Gastrocnemius medialis (tissue), 4 donors: Measurements from ENCODE around the gene EXOC6. TPM values are rescaled to one million over a fixed set of nuclear protein-coding genes. Genes with fewer than 3 reads are reported as not detected.

ENCODE experiments used
- ATAC-seq, 2 donors: fragments of 150-250 bp; one replicate each; pipeline ENCODE4 v1.9.1; 2016
- DNase-seq, 2 donors: peaks; one replicate each; pipeline ENCODE4 v3.0.0-alpha.2; 2019
- H3K27ac ChIP-seq, 4 donors: fragments of 200-600 bp; sonication (generic); 1 replicate in 1 of 4; 2 replicates in 3 of 4; pipeline ENCODE4 v1.5.1; 2016 to 2018; ENCODE audit warnings: mild to moderate bottlenecking in 2 of 4, moderate library complexity in 1 of 4
- H3K27me3 ChIP-seq, 3 donors: fragments of 200-600 bp; sonication (generic) in 2 of 3; 1 replicate in 1 of 3; 2 replicates in 2 of 3; pipeline versions ENCODE4 v1.5.1 to v1.6.0; 2016 to 2019; ENCODE audit warnings: mild to moderate bottlenecking in 1 of 3, moderate library complexity in 1 of 3
- H3K36me3 ChIP-seq, 2 donors: fragments of 200-600 bp; sonication (generic) in 1 of 2; one replicate each; pipeline ENCODE4 v1.5.1; 2017 to 2018
- H3K4me1 ChIP-seq, 2 donors: fragments of 200-600 bp; sonication (generic) in 1 of 2; one replicate each; pipeline ENCODE4 v1.5.1; 2016 to 2017; ENCODE audit warnings: mild to moderate bottlenecking in 2 of 2
- H3K4me3 ChIP-seq, 4 donors: fragments of 200-600 bp; sonication (generic) in 3 of 4; 1 replicate in 1 of 4; 2 replicates in 3 of 4; pipeline ENCODE4 v1.5.1; 2016 to 2019; ENCODE audit warnings: mild to moderate bottlenecking in 2 of 4
- H3K9me3 ChIP-seq, 3 donors: fragments of 200-600 bp; sonication (generic) in 2 of 3; 1 replicate in 1 of 3; 2 replicates in 2 of 3; pipeline ENCODE4 v1.5.1; 2016 to 2019
- POLR2A ChIP-seq, 2 donors: fragments of 450-650 bp; IDR thresholded peaks; one replicate each; pipeline ENCODE4 v1.6.1; 2017; ENCODE audit warnings: antibody characterized with exemption in 2 of 2, mild to moderate bottlenecking in 2 of 2, moderate library complexity in 2 of 2
- in situ Hi-C, 4 donors: fragments of 200-750 bp; cut with MboI; loops; one replicate each; pipeline versions ENCODE4 v1.15.0 to v1.8.0; 2017; ENCODE audit warnings: low sequenced_read_pairs in 4 of 4
- intact Hi-C: fragments of 100-400 bp; cut with DNase I; formaldehyde crosslinking; loops from one replicate; pipeline ENCODE4 v1.15.1; 2023; ENCODE audit warnings: low total_unique reads
- total RNA-seq, 4 donors: library from RNA; depleted of rRNA; stranded (reverse); fragments of >200 nt; gene quantifications; one replicate each; pipeline versions ENCODE4 v1.1.0 to v1.2.3, GENCODE V29; 2016
- TF ChIP-seq, protein P1 (sequence below), 5 experiments: fragments of 450-650 bp in 3 of 5; fragments of 200-600 bp in 2 of 5; sonication (generic) in 2 of 5; IDR thresholded peaks in 4 of 5; conservative IDR thresholded peaks in 1 of 5; 1 replicate in 4 of 5; 2 replicates in 1 of 5; pipeline ENCODE4 v1.5.1; 2016 to 2019; ENCODE audit warnings: antibody characterized with exemption in 5 of 5, mild to moderate bottlenecking in 3 of 5, moderate library complexity in 3 of 5

EXOC6 gene
- total RNA-seq, 4 donors from 2014 or later = 11.8 to 16.8 (median 14.6) TPM

DNA sequence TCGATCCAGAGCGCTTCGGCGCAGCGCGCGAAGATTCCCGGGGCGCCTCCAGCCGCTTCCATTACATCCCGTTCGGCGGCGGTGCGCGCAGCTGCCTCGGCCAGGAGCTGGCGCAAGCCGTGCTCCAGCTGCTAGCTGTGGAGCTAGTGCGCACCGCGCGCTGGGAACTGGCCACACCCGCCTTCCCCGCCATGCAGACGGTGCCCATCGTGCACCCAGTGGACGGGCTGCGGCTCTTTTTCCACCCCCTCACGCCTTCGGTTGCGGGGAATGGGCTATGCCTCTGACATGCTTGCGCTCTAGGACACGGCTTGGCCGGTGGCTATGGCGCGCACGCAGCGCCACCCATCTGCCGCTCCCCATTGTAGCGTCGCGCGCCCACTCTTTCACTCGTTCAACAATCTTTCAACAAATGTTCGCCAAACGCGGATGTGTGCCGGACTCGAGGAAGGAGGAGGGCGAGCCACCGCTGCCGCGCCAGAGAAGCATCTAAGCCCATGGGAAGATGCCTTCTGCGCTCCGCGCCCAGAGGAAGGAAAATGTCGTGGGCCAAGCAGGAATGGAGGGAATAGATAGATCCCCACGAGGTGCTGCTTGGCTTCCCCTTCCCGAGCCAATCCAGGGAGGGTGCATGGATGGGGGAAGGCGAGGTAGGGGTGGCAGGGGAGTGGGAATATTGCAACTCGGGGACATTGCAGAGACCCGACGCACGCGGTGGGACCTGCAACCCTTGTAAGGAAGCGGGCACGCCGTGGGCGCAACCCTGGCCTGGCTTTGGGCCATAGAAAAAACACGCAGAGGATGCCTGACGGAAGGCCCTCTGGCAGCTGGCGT is 220.3 kb downstream of the EXOC6 start:
- no peak for TF ChIP-seq POLR2A (IDR thresholded peaks at IDR 0.05)
- TF ChIP-seq, protein P1, sequence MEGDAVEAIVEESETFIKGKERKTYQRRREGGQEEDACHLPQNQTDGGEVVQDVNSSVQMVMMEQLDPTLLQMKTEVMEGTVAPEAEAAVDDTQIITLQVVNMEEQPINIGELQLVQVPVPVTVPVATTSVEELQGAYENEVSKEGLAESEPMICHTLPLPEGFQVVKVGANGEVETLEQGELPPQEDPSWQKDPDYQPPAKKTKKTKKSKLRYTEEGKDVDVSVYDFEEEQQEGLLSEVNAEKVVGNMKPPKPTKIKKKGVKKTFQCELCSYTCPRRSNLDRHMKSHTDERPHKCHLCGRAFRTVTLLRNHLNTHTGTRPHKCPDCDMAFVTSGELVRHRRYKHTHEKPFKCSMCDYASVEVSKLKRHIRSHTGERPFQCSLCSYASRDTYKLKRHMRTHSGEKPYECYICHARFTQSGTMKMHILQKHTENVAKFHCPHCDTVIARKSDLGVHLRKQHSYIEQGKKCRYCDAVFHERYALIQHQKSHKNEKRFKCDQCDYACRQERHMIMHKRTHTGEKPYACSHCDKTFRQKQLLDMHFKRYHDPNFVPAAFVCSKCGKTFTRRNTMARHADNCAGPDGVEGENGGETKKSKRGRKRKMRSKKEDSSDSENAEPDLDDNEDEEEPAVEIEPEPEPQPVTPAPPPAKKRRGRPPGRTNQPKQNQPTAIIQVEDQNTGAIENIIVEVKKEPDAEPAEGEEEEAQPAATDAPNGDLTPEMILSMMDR (IDR thresholded peaks at IDR 0.05 in 4 of 5, conservative IDR thresholded peaks at IDR 0.05 in 1 of 5) = no peak
- ATAC-seq (no peak), DNase-seq (no peak)
- Histone ChIP-seq H3K36me3 (no peaks in the 10 kb centered on the region), H3K4me1 (peaks cover 10 to 24% of the 10 kb centered on the region in 2 donors), H3K9me3 (no peaks in the 10 kb centered on the region), H3K4me3 (peak overlapping the region in 1 of 4 donors; percentile 21), H3K27ac (no peak overlapping the region), H3K27me3 (peaks cover 52 to 62% (median 55%) of the 10 kb centered on the region in 3 donors)
- intact Hi-C loops (no loop called here), in situ Hi-C loops (no loop called here)

DNA sequence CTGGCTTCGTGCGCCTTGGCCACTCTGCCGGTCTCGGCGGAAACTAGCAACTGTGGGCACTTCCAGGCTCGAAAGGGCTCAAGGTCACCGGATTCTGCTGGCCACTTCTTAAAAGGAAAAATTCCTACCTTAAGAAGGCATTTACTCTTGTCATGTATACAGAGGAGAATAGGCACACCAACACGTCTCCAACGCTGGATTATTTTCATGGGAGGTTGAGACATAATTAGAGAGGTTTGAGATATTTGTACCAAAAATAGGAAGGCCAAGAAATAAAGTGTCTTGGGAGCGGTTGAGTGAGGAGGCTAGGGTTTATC is 220.9 kb downstream of the EXOC6 start:
- no peak overlapping the region for H3K27ac ChIP-seq
- no peaks in the 10 kb centered on the region for H3K36me3 ChIP-seq
- peaks cover 58 to 68% (median 58%) of the 10 kb centered on the region in 3 donors for H3K27me3 ChIP-seq
- no peak overlapping the region for H3K4me3 ChIP-seq
- ATAC-seq (no peak), DNase-seq (no peak)
- TF ChIP-seq, protein P1 (IDR thresholded peaks at IDR 0.05 in 4 of 5, conservative IDR thresholded peaks at IDR 0.05 in 1 of 5) = no peak
- no peak for TF ChIP-seq POLR2A (IDR thresholded peaks at IDR 0.05)
- no peaks in the 10 kb centered on the region for H3K9me3 ChIP-seq
- intact Hi-C loops (no loop called here), in situ Hi-C loops (no loop called here)
- H3K4me1 ChIP-seq = peaks cover 12 to 29% of the 10 kb centered on the region in 2 donors

DNA sequence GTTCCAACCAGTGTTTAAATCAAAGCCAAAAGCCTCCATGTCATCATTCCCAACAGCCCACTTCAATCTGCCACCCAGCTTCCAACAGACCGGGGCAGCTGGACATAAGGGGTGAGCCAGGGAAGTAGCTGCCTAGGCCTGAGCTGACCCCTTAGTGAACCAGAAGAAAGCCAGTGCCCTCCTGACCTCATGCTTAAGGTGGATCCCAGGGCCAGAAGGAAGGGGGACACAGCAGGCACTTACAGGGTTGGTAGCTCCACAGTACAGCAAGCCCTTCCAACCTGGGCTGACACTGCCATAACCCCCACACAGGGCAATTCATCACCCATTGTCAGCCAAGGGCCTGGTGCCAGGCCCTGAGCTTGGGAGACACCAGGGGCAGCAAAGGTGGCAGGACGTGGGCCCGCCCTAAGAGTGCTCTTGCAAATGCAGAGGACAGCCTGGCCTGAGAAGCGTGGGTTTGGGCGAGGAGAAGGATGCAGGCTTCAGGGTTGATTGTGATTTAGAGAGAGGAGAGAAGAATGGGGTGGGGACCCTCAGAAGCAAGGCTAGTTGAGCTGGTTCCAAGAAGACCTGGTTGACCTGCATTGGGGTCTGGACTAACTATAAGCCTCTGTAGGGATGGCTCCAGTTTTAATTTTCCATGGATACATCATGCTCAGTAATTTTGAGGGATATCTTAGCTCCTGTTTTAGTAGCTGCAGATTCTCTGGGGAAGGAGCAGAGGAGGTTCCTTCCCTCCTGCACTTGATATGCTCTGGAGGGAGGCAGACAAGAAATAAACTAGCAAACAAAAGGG is 222.3 kb downstream of the EXOC6 start:
- no peaks in the 10 kb centered on the region for H3K36me3 ChIP-seq
- no peak for ATAC-seq
- H3K9me3 ChIP-seq = no peaks in the 10 kb centered on the region
- no peak overlapping the region for H3K27ac ChIP-seq
- H3K4me1 ChIP-seq = peaks cover 12 to 34% of the 10 kb centered on the region in 2 donors
- peaks cover 62 to 75% (median 63%) of the 10 kb centered on the region in 3 donors for H3K27me3 ChIP-seq
- in situ Hi-C loops (no loop called here), intact Hi-C loops (loop anchor here (10.0 kb wide), 1 partner anchor 284 kb away; no protein-coding TSS in a partner anchor)
- no peak for DNase-seq
- TF ChIP-seq, protein P1 (IDR thresholded peaks at IDR 0.05 in 4 of 5, conservative IDR thresholded peaks at IDR 0.05 in 1 of 5) = no peak
- no peak for TF ChIP-seq POLR2A (IDR thresholded peaks at IDR 0.05)
- no peak overlapping the region for H3K4me3 ChIP-seq

DNA sequence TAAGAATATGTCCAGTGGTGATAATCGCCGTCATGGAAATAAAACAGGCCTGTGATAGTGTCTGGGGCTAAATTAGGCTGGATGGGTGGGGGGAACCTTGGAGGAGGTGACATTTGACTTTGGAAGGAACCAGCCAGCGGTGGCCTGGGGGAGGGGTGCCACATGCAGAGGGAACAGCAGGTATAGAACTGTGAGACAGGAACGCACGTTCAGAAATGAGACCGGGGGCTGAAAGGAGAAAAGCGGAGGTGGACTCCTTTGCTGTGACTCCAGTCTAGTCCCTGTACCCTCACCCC is 222.8 kb downstream of the EXOC6 start:
- no peak overlapping the region for H3K27ac ChIP-seq
- intact Hi-C loops (loop anchor here (10.0 kb wide), 1 partner anchor 284 kb away; no protein-coding TSS in a partner anchor), in situ Hi-C loops (no loop called here)

More for the DNA sequence above, 222.8 kb downstream of the EXOC6 start:
- H3K4me3 ChIP-seq = no peak overlapping the region
- peaks cover 64 to 77% (median 65%) of the 10 kb centered on the region in 3 donors for H3K27me3 ChIP-seq
- ATAC-seq (no peak), DNase-seq (no peak)
- H3K36me3 ChIP-seq = no peaks in the 10 kb centered on the region
- H3K4me1 ChIP-seq = peaks cover 12 to 34% of the 10 kb centered on the region in 2 donors
- TF ChIP-seq POLR2A (IDR thresholded peaks at IDR 0.05) = no peak
- TF ChIP-seq, protein P1 (IDR thresholded peaks at IDR 0.05 in 4 of 5, conservative IDR thresholded peaks at IDR 0.05 in 1 of 5) = no peak
- H3K9me3 ChIP-seq = no peaks in the 10 kb centered on the region
